ENCODE measurements around the gene NADK2.
"Not testable (repeated sequence)": the region's sequence is repeated elsewhere in the genome, so short reads cannot be mapped to it uniquely, and the experiment has no call there.

The NADK2 gene, protein sequence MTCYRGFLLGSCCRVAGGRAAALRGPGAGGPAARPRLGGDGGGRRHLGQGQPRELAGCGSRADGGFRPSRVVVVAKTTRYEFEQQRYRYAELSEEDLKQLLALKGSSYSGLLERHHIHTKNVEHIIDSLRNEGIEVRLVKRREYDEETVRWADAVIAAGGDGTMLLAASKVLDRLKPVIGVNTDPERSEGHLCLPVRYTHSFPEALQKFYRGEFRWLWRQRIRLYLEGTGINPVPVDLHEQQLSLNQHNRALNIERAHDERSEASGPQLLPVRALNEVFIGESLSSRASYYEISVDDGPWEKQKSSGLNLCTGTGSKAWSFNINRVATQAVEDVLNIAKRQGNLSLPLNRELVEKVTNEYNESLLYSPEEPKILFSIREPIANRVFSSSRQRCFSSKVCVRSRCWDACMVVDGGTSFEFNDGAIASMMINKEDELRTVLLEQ

GRCh38 chr5:36241631-36242533, at the start of gene NADK2:
TSS of gene NADK2 (minus strand) at chr5:36241925. CDS start at chr5:36241798, 127 bp downstream.
- peak; percentile 94 for DNase-seq (ENCODE audit: low read depth in 2 of 2)

DNA sequence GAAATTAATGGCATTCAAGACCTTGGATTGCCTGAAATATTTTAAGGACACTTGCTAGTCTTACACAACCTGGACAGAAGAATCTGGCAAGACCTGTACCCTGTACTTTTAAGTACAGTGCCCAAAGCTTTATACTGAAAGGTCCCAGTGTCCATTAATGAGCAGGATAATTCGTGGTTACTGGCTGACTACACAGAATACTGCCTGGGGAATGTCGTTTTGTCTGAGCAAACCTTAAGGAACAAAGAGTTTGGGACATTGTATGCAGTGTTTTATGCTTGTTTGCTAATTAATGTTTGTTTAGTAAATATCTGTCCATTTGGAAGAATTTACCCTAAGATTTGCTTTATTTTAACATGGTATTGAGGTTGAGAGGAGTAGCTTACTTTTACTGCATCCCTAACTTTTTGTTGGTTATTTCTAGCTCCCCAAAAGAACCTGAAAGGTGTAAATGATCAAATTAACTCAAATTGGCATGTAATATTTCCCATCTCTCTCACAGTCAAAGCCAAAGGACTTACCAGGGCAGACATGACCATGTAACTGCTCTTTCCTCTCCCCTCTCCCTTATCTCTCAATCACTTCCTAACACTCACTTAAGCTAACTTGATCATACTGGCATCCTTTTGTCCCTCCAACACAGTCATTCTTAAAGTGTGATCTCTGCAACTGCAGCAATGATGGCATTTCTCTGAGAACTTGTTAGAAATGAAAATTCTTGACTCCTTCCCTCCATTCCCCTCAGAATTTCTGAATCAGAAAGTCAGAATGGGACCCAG, 44.3 kb upstream of the NADK2 start:
- DNase-seq (ENCODE audit: low read depth in 2 of 2), result no peak

DNA sequence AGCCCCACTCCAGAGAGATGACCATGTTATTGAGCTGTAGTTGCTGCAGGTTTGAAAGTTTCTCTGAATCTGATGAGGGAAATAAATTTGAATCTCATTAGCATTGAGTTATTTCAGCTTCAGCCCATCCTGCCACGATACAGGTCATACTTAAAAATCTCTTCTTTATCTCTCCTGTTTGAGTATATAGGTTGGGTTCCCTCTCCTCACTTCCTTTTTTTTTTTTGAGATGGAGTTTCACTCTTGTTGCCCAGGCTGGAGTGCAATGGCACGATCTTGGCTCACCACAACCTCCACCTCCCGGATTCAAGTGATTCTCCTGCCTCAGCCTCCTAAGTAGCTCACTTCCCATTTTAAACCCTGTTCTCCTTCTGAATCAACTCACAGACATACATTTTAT, 42.0 kb upstream of the NADK2 start:
- not testable (repeated sequence) for DNase-seq (ENCODE audit: low read depth in 2 of 2)

DNA sequence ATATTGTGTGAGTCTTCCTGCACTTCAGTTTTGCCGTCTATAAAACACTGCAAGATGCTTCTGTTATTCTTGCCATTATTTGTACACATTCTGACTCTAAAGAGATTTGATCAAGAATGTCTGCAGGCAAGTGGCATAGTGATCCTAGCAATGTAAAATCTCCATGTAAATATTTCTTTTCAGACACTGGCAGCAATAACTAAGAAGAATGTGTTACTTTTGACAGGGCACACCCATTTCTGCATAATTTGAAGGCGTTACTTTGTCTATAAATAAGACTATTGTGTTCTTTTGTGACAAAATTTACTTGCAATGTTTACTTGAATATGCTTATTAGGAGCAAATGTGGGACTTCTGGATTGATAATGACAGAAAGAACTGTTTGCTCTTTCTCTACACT, 39.9 kb upstream of the NADK2 start:
- DNase-seq (ENCODE audit: low read depth in 2 of 2), result no peak

- peak; percentile 25 to 27 for DNase-seq (ENCODE audit: low read depth in 2 of 2)
Observed at GRCh38 chr5:36279054-36279698, 37.5 kb upstream of the NADK2 start.

DNA sequence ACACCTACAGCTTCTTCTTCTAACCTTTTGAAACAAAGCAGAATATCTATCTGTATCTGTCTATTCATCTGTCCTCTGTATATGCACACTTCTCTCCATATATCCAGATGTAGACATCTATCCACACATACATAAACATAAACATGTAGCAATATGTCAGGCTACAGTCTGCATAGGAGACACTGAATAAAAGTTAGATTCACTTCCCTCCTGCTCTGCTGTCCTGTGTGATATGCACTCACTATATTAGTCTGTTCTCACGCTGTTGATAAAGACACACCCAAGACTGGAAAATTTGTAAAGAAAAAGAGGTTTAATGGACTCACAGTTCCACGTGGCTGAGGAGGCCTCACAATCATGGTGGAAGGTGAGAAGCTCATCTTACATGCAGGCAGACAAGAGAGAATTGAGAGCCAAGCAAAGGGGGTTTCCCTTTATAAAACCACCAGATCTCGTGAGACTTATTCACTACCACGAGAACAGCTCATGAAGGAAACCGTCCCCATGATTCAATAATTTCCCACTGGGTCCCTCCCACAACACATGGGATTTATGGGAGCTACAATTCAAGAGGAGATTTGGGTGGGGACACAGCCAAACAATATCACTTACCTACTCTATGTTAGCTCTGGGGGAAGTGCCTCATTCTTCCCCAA, 35.9 kb upstream of the NADK2 start:
- DNase-seq (ENCODE audit: low read depth in 2 of 2), result no peak

- no peak for DNase-seq (ENCODE audit: low read depth in 2 of 2)
Observed at GRCh38 chr5:36276864-36277263, 35.1 kb upstream of the NADK2 start.

GRCh38 chr5:36273809-36274526, 32.2 kb upstream of the NADK2 start:
- no peak for DNase-seq (ENCODE audit: low read depth in 2 of 2)

DNA sequence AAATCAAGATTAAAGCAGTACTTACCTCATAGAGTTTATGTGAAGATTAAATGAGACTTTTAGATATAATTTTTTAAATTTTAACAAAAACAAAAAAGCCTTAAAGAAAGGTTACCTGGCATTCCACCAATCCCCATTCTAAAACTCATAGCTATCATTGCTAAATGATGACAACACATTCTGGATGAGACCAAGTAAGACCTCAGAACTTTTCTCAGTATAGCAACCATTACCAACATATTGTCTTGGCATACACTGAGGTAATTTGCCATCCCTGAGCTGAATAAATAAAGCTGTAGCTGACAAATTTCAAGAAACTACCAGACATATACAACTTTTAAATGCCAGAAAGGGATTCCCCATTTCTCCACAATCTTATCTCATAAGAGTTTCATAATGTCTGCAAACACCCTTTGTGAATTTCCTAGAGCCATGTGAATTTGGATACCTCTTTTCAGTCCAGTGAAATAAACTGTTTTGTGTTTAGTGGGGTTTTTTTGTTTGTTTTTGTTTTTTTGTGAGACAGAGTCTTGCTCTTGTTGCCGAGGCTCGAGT, 30.5 kb upstream of the NADK2 start:
- DNase-seq (ENCODE audit: low read depth in 2 of 2), result no peak

- DNase-seq (ENCODE audit: low read depth in 2 of 2), result no peak
Observed at GRCh38 chr5:36270876-36271575, 29.3 kb upstream of the NADK2 start.

- no peak for DNase-seq (ENCODE audit: low read depth in 2 of 2)
Observed at GRCh38 chr5:36270175-36270574, 28.4 kb upstream of the NADK2 start.

DNA sequence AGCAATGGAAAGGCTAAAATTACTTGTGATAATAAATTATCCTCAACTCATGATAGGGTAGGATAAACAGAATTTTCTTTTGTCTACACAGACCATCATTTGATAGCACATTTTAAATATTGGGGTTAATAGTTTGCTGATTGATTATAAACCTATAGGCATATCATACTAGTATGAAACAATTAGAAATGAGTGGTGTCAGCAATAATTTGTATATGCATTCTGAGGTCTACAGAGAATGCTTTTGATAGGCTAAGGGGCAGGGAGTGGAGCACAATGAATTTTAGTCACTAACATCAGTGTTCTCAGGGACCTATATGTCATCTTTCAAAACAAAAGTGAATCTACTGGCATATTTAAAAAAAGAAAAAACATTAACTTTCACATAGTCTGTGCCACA, 27.8 kb upstream of the NADK2 start:
- no peak for DNase-seq (ENCODE audit: low read depth in 2 of 2)

DNA sequence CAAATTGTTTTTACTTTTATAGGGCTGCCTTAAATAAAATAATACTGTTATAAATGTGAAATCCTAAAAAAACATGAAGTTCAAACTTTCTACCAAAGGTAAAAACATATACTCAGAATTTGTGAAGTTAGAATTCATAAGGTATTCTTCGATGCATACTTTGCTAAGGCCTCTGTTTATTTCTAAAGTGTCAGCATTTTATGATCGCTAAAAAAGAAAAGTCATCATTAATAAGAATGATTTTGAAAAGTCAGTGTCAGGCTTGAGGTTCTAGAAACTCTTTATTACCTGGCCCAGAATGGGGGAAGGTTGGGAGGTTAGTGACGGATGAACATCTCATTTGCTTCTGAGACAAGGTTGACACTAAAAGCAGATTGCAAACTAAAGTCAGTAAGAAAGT, 26.2 kb upstream of the NADK2 start:
- no peak for DNase-seq (ENCODE audit: low read depth in 2 of 2)

- no peak for DNase-seq (ENCODE audit: low read depth in 2 of 2)
Observed at GRCh38 chr5:36264202-36264760, 22.6 kb upstream of the NADK2 start.

GRCh38 chr5:36261186-36261585, 19.5 kb upstream of the NADK2 start:
- no peak for DNase-seq (ENCODE audit: low read depth in 2 of 2)

DNA sequence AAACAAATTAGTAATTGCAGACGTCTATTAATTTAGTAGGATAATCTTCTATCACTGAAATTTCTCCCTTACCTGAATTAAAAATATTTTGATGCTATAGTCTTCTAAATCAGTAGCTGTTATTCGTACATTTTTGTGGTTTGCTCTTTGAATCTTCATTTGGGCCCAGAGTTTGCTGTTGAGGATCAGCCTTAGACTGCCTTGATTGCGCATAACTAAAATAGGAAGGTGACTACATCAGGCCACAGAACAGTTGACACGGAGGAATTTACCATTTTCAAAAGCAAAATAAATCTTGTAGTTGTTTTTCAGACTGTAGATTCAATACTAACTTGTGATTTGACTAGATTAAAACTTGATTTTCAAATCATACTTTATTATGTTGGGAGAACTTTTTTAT, 11.8 kb upstream of the NADK2 start:
- no peak for DNase-seq (ENCODE audit: low read depth in 2 of 2)

- no peak for DNase-seq (ENCODE audit: low read depth in 2 of 2)
Observed at GRCh38 chr5:36252722-36253365, 11.1 kb upstream of the NADK2 start.

DNA sequence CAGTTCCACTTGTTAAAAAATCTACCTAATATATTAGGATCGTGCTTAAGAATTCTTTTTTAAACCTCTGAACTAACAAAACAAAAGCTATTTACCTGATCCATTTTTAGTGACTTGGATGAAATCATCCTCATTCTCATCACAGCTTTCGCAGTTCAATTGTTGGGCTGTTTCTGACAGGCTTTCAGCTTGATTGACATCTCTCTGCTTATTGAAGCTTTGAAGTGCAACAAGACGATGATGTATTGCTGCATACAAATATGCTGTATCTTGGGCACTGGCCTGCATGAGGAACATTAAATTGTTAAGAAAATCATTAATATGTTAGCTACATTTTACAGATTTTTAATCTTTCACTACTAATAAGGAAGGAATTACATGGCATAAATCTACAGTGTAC, 9.5 kb upstream of the NADK2 start:
- DNase-seq (ENCODE audit: low read depth in 2 of 2), result no peak

All from fibroblast of skin of left quadriceps (primary cell).